ENCODE results near the gene EEFSEC. TPM values are rescaled to one million over a fixed set of nuclear protein-coding genes. Genes with fewer than 3 reads are reported as not detected.

The EEFSEC gene
- total and polyA plus RNA-seq, 2 of the 8 experiments (the other 6 are each of a cell fraction or from before 2014, with no cell fraction given), result 13.1 to 19.8 TPM

GRCh38 chr3:128447561-128448013, 294.3 kb downstream of the EEFSEC start:
- Histone ChIP-seq H2AK5ac (ENCODE audit: low read depth, low read length) (no peak overlapping the region), H3K79me1 (ENCODE audit: low read depth, low read length) (no peaks in the 10 kb centered on the region; the same call in 1 of the 2 replicates), H4K8ac (ENCODE audit: extremely low read depth, insufficient read depth, low read length) (no peak overlapping the region; the same call in 1 of the 2 replicates), H3K4me3 (ENCODE audit: extremely low read depth in 1 of 4, insufficient read depth in 2 of 4, low read depth in 3 of 4, low read length in 4 of 4) (no peak overlapping the region), H3K79me2 (ENCODE audit: control insufficient read depth in 1 of 2, insufficient read depth in 2 of 2, low read length in 2 of 2) (no peaks in the 10 kb centered on the region), H3K23ac (ENCODE audit: insufficient read length) (no peak overlapping the region), H3K4me2 (ENCODE audit: insufficient read depth in 1 of 2, low read depth in 2 of 2, low read length in 2 of 2) (no peak overlapping the region), H3K23me2 (ENCODE audit: low read depth, low read length) (peaks cover 11% of the 10 kb centered on the region; the same call in 1 of the 2 replicates), H2BK5ac (ENCODE audit: low read depth, low read length) (no peak overlapping the region), H3K9me3 (ENCODE audit: insufficient read depth in 2 of 2, low read depth in 1 of 2, low read length in 1 of 2) (no peaks in the 10 kb centered on the region), H3K14ac (ENCODE audit: insufficient read length) (no peak overlapping the region), H3K27me3 (replicated peaks in 1 of 4; ENCODE audit: control insufficient read depth in 3 of 4, extremely low read depth in 1 of 4, insufficient read depth in 3 of 4, low read length in 3 of 4) (peaks cover 0 to 2% (median 0%) of the 10 kb centered on the region in 4 experiments; a peak in 3 of 7 replicates), H3K56ac (replicated peaks; ENCODE audit: insufficient read length, low read depth, low read length) (no peak overlapping the region), H3K27ac (ENCODE audit: low read depth, low read length) (no peak overlapping the region), H3K4me1 (replicated peaks in 1 of 4; ENCODE audit: control insufficient read depth in 3 of 4, insufficient read depth in 4 of 4, low read length in 3 of 4) (no peaks in the 10 kb centered on the region), H4K91ac (replicated peaks; ENCODE audit: insufficient read length, low read length) (no peak overlapping the region), H4K20me1 (replicated peaks in 1 of 2; ENCODE audit: control insufficient read depth in 1 of 2, insufficient read depth in 2 of 2, low read length in 2 of 2) (peaks cover 0 to 7% of the 10 kb centered on the region in 2 experiments), H3K9ac (replicated peaks in 1 of 4; ENCODE audit: extremely low read depth in 1 of 4, low read depth in 3 of 4, low read length in 3 of 4) (no peak overlapping the region), H2BK12ac (ENCODE audit: low read depth, low read length) (no peak overlapping the region), H2BK20ac (ENCODE audit: low read length) (no peak overlapping the region), H3K18ac (ENCODE audit: extremely low read depth, low read length) (no peak overlapping the region), H2BK15ac (ENCODE audit: low read length) (no peak overlapping the region), H2AFZ (ENCODE audit: low read length) (no peak overlapping the region), H3K36me3 (ENCODE audit: control insufficient read depth in 2 of 4, insufficient read depth in 4 of 4, low read length in 3 of 4) (no peaks in the 10 kb centered on the region), H4K5ac (ENCODE audit: insufficient read length, low read depth, low read length) (no peak overlapping the region), H3K4ac (replicated peaks; ENCODE audit: insufficient read length, low read depth, low read length) (no peak overlapping the region), H2BK120ac (replicated peaks; ENCODE audit: low read depth, low read length) (no peak overlapping the region)
- ChIA-PET POLR2A (ENCODE audit: partially characterized antibody) (interaction anchor here (0.9 to 1.5 kb wide), 2 partner anchors 9 to 13 kb away, joined by 3 to 4 read pairs; no protein-coding TSS in a partner anchor), CTCF (ENCODE audit: partially characterized antibody) (interaction anchor here (1.0 to 4.0 kb wide), 3 partner anchors 8 to 22 kb away, joined by 3 to 28 read pairs (median 4); no protein-coding TSS in a partner anchor)
- FAIRE-seq, result no peak
- TF ChIP-seq CREB1 (IDR thresholded peaks at IDR 0.05) (no peak), SP1 (IDR thresholded peaks at IDR 0.05; ENCODE audit: low read depth, low read length) (no peak), FOSL1 (IDR thresholded peaks at IDR 0.05; ENCODE audit: insufficient read depth, low read depth, low read length) (no peak), SP2 (IDR thresholded peaks at IDR 0.05; ENCODE audit: low read length) (no peak), TCF12 (IDR thresholded peaks at IDR 0.05; ENCODE audit: low read depth, low read length) (no peak), CBX8 (IDR thresholded peaks at IDR 0.05; ENCODE audit: borderline replicate concordance, low read depth, low read length) (no peak)
- WGBS, 2 experiments (ENCODE audit: extremely low coverage in 1 of 2, insufficient coverage in 1 of 2, insufficient read length in 1 of 2, insufficient replicate concordance in 2 of 2, low coverage in 1 of 2, low lambda C conversion rate in 2 of 2, missing lambda C conversion rate in 1 of 2), result 87% methylated on average over 3 of the region's 3 CpGs; no CpG with 5 or more reads in 1 of the 2 experiments
- no peak for DNase-seq (ENCODE audit: low read depth in 1 of 2, low spot score in 2 of 2)
